Measurements from ENCODE around the gene ZNF428. TPM values are rescaled to one million over a fixed set of nuclear protein-coding genes. Genes with fewer than 3 reads are reported as not detected.
A peak's percentile ranks its signal among the peaks of the same experiment; 100 is the strongest.

The ZNF428 gene
- total and polyA plus RNA-seq, 9 donors: 11.6 to 69.0 (median 43.1) TPM

DNA sequence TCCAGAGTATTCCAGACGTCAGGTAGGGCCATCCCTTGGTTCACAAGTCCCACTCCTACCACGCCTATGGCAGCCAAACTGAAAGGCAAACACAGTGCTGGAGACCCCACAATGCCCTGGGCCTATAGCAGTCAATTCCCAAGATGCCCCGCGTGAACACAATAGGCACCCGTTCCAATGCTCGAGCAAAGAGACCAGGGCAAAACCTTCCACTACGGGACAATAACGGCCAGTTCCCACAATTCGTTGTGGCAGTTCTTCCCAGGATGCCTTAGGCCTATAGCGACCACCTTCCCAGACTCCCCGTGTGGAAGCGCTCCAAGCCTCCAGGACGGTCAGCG is 538 bp downstream of the ZNF428 start:
- Histone ChIP-seq H3K36me3 (no peaks in the 10 kb centered on the region), H3K9me3 (no peaks in the 10 kb centered on the region), H3K27ac (peak overlapping the region; percentile 67 to 92), H3K4me1 (ENCODE audit: insufficient read depth) (peaks cover 5% of the 10 kb centered on the region), H3K4me3 (peak overlapping the region; percentile 75), H3K27me3 (no peaks in the 10 kb centered on the region)
- 0 to 3% (median 1%) methylated on average over 14 of the region's 14 CpGs for WGBS, 3 donors
- no peak for TF ChIP-seq CTCF (IDR thresholded peaks at IDR 0.05)
- TF ChIP-seq POLR2A (IDR thresholded peaks at IDR 0.05): no peak
- no peak for TF ChIP-seq EP300 (IDR thresholded peaks at IDR 0.05)
- intact Hi-C loops (cut with DNase I): no loop called here
- no peak for DNase-seq

- H3K36me3 ChIP-seq: no peaks in the 10 kb centered on the region
- no peak for TF ChIP-seq POLR2A (IDR thresholded peaks at IDR 0.05)
- no peak for TF ChIP-seq CTCF (IDR thresholded peaks at IDR 0.05)
- TF ChIP-seq EP300 (IDR thresholded peaks at IDR 0.05): no peak
- no peak overlapping the region for H3K4me3 ChIP-seq
- WGBS, 3 donors: 88 to 90% (median 88%) methylated on average over 6 of the region's 6 CpGs
- no peak overlapping the region for H3K27ac ChIP-seq
- DNase-seq: no peak
- peaks cover 5% of the 10 kb centered on the region for H3K4me1 ChIP-seq (ENCODE audit: insufficient read depth)
- no peaks in the 10 kb centered on the region for H3K9me3 ChIP-seq
- no peaks in the 10 kb centered on the region for H3K27me3 ChIP-seq
- intact Hi-C loops (cut with DNase I): no loop called here
Measured at GRCh38 chr19:43616954-43617353, 2.5 kb downstream of the ZNF428 start.

DNA sequence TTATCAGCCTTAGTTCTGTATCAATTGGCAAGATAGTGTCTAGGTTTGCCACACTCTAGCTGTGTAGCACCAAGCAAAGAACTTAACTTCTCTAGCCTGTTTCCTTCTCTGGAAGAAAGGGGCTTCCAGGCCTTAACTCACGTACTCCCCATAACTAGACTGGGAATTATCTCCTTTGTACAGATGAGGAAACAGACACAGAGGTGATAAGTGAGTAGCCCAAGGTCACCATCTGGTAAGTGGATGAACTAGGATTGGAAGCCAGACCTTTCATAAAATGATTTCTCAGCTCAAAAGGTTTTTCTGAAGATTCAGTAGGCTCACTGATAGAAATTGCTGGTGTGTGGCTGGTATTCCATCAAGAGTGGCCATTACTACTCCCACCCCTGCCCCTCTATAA is 3.1 kb downstream of the ZNF428 start:
- intact Hi-C loops (cut with DNase I): no loop called here
- TF ChIP-seq CTCF (IDR thresholded peaks at IDR 0.05) (no peak), EP300 (IDR thresholded peaks at IDR 0.05) (no peak), POLR2A (IDR thresholded peaks at IDR 0.05) (no peak)
- Histone ChIP-seq H3K27ac (no peak overlapping the region), H3K27me3 (no peaks in the 10 kb centered on the region), H3K4me3 (no peak overlapping the region), H3K4me1 (ENCODE audit: insufficient read depth) (peaks cover 5% of the 10 kb centered on the region), H3K9me3 (no peaks in the 10 kb centered on the region), H3K36me3 (no peaks in the 10 kb centered on the region)
- DNase-seq: no peak
- 20 to 40% (median 38%) methylated on average over 1 of the region's 1 CpG for WGBS, 3 donors

DNA sequence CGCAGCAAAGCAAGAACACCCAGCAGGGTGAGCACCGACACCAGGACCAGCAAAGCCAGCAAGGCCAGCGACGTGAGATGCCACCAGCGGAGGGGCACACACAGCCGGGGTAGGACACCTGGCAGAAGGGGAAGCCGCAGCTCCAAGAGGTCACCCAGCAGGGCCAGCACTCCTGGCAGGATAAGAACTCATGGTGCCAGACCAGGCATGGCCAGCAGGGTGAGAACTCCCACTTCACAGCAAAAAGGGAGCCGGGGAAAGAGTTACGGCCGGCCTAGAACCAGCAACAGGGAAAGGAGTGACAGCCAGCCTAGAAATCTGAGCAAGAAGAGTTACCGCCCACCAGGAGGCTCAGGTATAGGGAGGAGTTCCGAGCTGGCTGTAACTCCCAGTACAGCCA is 7.1 kb downstream of the ZNF428 start:
- H3K4me1 ChIP-seq (ENCODE audit: insufficient read depth): no peaks in the 10 kb centered on the region
- H3K27ac ChIP-seq: no peak overlapping the region
- H3K9me3 ChIP-seq: no peaks in the 10 kb centered on the region
- WGBS, 3 donors: 92 to 97% (median 93%) methylated on average over 12 of the region's 12 CpGs
- intact Hi-C loops (cut with DNase I): no loop called here
- DNase-seq: no peak
- no peak overlapping the region for H3K4me3 ChIP-seq
- H3K36me3 ChIP-seq: no peaks in the 10 kb centered on the region
- no peak for TF ChIP-seq CTCF (IDR thresholded peaks at IDR 0.05)
- no peak for TF ChIP-seq EP300 (IDR thresholded peaks at IDR 0.05)
- TF ChIP-seq POLR2A (IDR thresholded peaks at IDR 0.05): no peak
- H3K27me3 ChIP-seq: no peaks in the 10 kb centered on the region

GRCh38 chr19:43611788-43612187 is 7.6 kb downstream of the ZNF428 start, which contains the start of gene SRRM5:
Gene SRRM5 (plus strand): TSS chr19:43612088. CDS start chr19:43612122, 34 bp downstream.
- intact Hi-C loops (cut with DNase I): no loop called here
- no peaks in the 10 kb centered on the region for H3K36me3 ChIP-seq
- TF ChIP-seq EP300 (IDR thresholded peaks at IDR 0.05) (no peak), POLR2A (IDR thresholded peaks at IDR 0.05) (no peak), CTCF (IDR thresholded peaks at IDR 0.05) (no peak)

More at GRCh38 chr19:43611788-43612187, 7.6 kb downstream of the ZNF428 start, which contains the start of gene SRRM5:
- Histone ChIP-seq H3K27me3 (no peaks in the 10 kb centered on the region), H3K9me3 (no peaks in the 10 kb centered on the region), H3K27ac (no peak within 1 kb of the TSS), H3K4me3 (no peak within 1 kb of the TSS), H3K4me1 (ENCODE audit: insufficient read depth) (no peaks in the 10 kb centered on the region)
- no peak for DNase-seq
- WGBS, 3 donors: 75 to 84% (median 84%) methylated on average over 3 of the region's 3 CpGs

Data from ovary (tissue), 9 donors.